Liver (tissue), 9 donors: Measurements from ENCODE around the gene SCYL3. TPM values are rescaled to one million over a fixed set of nuclear protein-coding genes. Genes with fewer than 3 reads are reported as not detected.

Experiments
- DNase-seq: peaks from one replicate; pipeline ENCODE4 v3.0.0-alpha.2; 2017; ENCODE audit warnings: low spot score
- H3K27ac ChIP-seq, 2 donors: one replicate each; pipeline ENCODE4 v1.7.0; 2013; ENCODE audit warnings: inconsistent platforms in 2 of 2, low read length in 2 of 2, control low read depth in 1 of 2, low read depth in 1 of 2, mild to moderate bottlenecking in 1 of 2
- H3K27me3 ChIP-seq, 4 donors: one replicate each; pipeline versions ENCODE4 v1.6.1 to v1.7.0; 2013; ENCODE audit warnings: low read length in 3 of 4, inconsistent platforms in 1 of 4, mild to moderate bottlenecking in 1 of 4, moderate library complexity in 1 of 4; ENCODE audit not compliant: control insufficient read depth in 4 of 4, insufficient read depth in 4 of 4
- H3K36me3 ChIP-seq, 4 donors: one replicate each; pipeline versions ENCODE4 v1.6.1 to v1.7.0; 2013; ENCODE audit warnings: low read length in 3 of 4, mild to moderate bottlenecking in 3 of 4, low read depth in 1 of 4, moderate library complexity in 1 of 4; ENCODE audit not compliant: control insufficient read depth in 4 of 4, insufficient read depth in 3 of 4
- H3K4me1 ChIP-seq, 4 donors: one replicate each; pipeline versions ENCODE4 v1.6.1 to v1.7.0; 2013; ENCODE audit warnings: low read length in 3 of 4, mild to moderate bottlenecking in 3 of 4, moderate library complexity in 1 of 4; ENCODE audit not compliant: control insufficient read depth in 4 of 4, insufficient read depth in 4 of 4
- H3K4me3 ChIP-seq, 3 donors: one replicate each; pipeline versions ENCODE4 v1.6.1 to v1.7.0; 2013; ENCODE audit warnings: low read length in 3 of 3, control low read depth in 1 of 3, low read depth in 1 of 3, mild to moderate bottlenecking in 1 of 3
- H3K9ac ChIP-seq, 2 donors: one replicate each; pipeline ENCODE4 v1.7.0; 2013; ENCODE audit warnings: low read length in 2 of 2, mild to moderate bottlenecking in 2 of 2, moderate library complexity in 2 of 2, control low read depth in 1 of 2, low read depth in 1 of 2
- H3K9me3 ChIP-seq, 4 donors: one replicate each; pipeline versions ENCODE4 v1.6.1 to v1.7.0; 2013; ENCODE audit warnings: low read length in 3 of 4; ENCODE audit not compliant: control insufficient read depth in 4 of 4
- CTCF ChIP-seq: fragments of 150-350 bp; IDR thresholded peaks from 2 replicates; pipeline ENCODE4 v1.5.1; 2017; ENCODE audit warnings: improper control_type of control experiment, low read depth, low read length; ENCODE audit not compliant: missing input control
- EGR1 ChIP-seq, 2 donors: IDR thresholded peaks; 2 replicates each; pipeline ENCODE4 v1.6.1; 2016 to 2018; ENCODE audit warnings: antibody characterized with exemption in 2 of 2, low read depth in 2 of 2
- FOXA1 ChIP-seq: IDR thresholded peaks from 2 replicates; pipeline ENCODE4 v1.6.1; 2016; ENCODE audit warnings: antibody characterized with exemption
- FOXA2 ChIP-seq: IDR thresholded peaks from 2 replicates; pipeline ENCODE4 v1.6.1; 2016; ENCODE audit warnings: antibody characterized with exemption
- GABPA ChIP-seq, 2 donors: IDR thresholded peaks in 1 of 2; conservative IDR thresholded peaks in 1 of 2; 2 replicates each; pipeline ENCODE4 v1.6.1; 2016; ENCODE audit warnings: antibody characterized with exemption in 2 of 2, mild to moderate bottlenecking in 1 of 2, moderate library complexity in 1 of 2
- HNF4A ChIP-seq, 2 donors: conservative IDR thresholded peaks; 2 replicates each; pipeline ENCODE4 v1.6.1; 2016; ENCODE audit warnings: antibody characterized with exemption in 2 of 2, mild to moderate bottlenecking in 2 of 2
- HNF4G ChIP-seq: IDR thresholded peaks from 2 replicates; pipeline ENCODE4 v1.6.1; 2016; ENCODE audit warnings: antibody characterized with exemption
- JUND ChIP-seq, 2 donors: IDR thresholded peaks; 2 replicates each; pipeline ENCODE4 v1.6.1; 2016; ENCODE audit warnings: antibody characterized with exemption in 2 of 2
- MAX ChIP-seq: IDR thresholded peaks from 2 replicates; pipeline ENCODE4 v1.6.1; 2016; ENCODE audit warnings: antibody characterized with exemption
- NR2F2 ChIP-seq: IDR thresholded peaks from 2 replicates; pipeline ENCODE4 v1.6.1; 2016; ENCODE audit warnings: antibody characterized with exemption
- RAD21 ChIP-seq, 2 donors: IDR thresholded peaks; 2 replicates each; pipeline ENCODE4 v1.6.1; 2016; ENCODE audit warnings: antibody characterized with exemption in 2 of 2, mild to moderate bottlenecking in 2 of 2
- REST ChIP-seq: IDR thresholded peaks from 2 replicates; pipeline ENCODE4 v1.6.1; 2016; ENCODE audit warnings: antibody characterized with exemption, mild to moderate bottlenecking
- RXRA ChIP-seq, 2 donors: IDR thresholded peaks; 2 replicates each; pipeline ENCODE4 v1.6.1; 2017 to 2018; ENCODE audit warnings: antibody characterized with exemption in 2 of 2, mild to moderate bottlenecking in 1 of 2
- SP1 ChIP-seq: IDR thresholded peaks from 2 replicates; pipeline ENCODE4 v1.6.1; 2018; ENCODE audit warnings: antibody characterized with exemption, mild to moderate bottlenecking
- TAF1 ChIP-seq: conservative IDR thresholded peaks from 2 replicates; pipeline ENCODE4 v1.6.1; 2016; ENCODE audit warnings: antibody characterized with exemption, mild to moderate bottlenecking
- YY1 ChIP-seq: IDR thresholded peaks from 2 replicates; pipeline ENCODE4 v1.6.1; 2016; ENCODE audit warnings: antibody characterized with exemption, mild to moderate bottlenecking
- ZBTB33 ChIP-seq: IDR thresholded peaks from 2 replicates; pipeline ENCODE4 v1.6.1; 2016; ENCODE audit warnings: antibody characterized with exemption
- WGBS: extraction: QIAGEN DNeasy Blood & Tissue Kit; methylation state at CpG from one replicate; pipeline ENCODE4 v1.1.7; 2013; 5-methylcytosine and 5-hydroxymethylcytosine counted together
- polyA plus RNA-seq, 2 donors: library from polyadenylated mRNA; stranded (reverse) in 1 of 2; unstranded in 1 of 2; fragments of 200-250 nt in 1 of 2; fragments of >200 nt in 1 of 2; fragmentation: Nextera tagmentation in 1 of 2; extraction: Ambion mirVana in 1 of 2; gene quantifications; one replicate each; pipeline versions ENCODE4 v1.2.1 to v1.2.3, GENCODE V29; 2013 to 2015
- total RNA-seq, 2 donors: library from RNA; depleted of rRNA; stranded (reverse); fragments of >200 nt; gene quantifications; one replicate each; pipeline ENCODE4 v1.2.3, GENCODE V29; 2014
- donor health status: healthy.
- donor health status: healthy.
- donor health status: healthy.
- donor health status: healthy.
- donor health status: healthy.

SCYL3 gene
- total and polyA plus RNA-seq, 4 donors: 4.0 to 12.2 (median 6.1) TPM

- no peak for TF ChIP-seq CTCF
- TF ChIP-seq NR2F2: no peak
- no peak for TF ChIP-seq HNF4A (conservative IDR thresholded peaks at IDR 0.05)
- no peak for TF ChIP-seq REST
- no peak for TF ChIP-seq FOXA2
- TF ChIP-seq MAX: no peak
- TF ChIP-seq JUND (IDR thresholded peaks at IDR 0.05): no peak
- no peak for TF ChIP-seq GABPA (IDR thresholded peaks at IDR 0.05 in 1 of 2, conservative IDR thresholded peaks at IDR 0.05 in 1 of 2)
- TF ChIP-seq RXRA (IDR thresholded peaks at IDR 0.05): no peak
- TF ChIP-seq HNF4G: no peak
- Histone ChIP-seq H3K9me3 (no peaks in the 10 kb centered on the region), H3K27ac (no peak overlapping the region), H3K4me1 (no peaks in the 10 kb centered on the region), H3K9ac (no peak overlapping the region), H3K4me3 (no peak overlapping the region), H3K36me3 (no peaks in the 10 kb centered on the region), H3K27me3 (no peaks in the 10 kb centered on the region)
- 98% methylated on average over 4 of the region's 4 CpGs for WGBS
- DNase-seq: no peak
These were observed 27.4 kb upstream of the SCYL3 start for GRCh38 chr1:169921080-169921479.

- Histone ChIP-seq H3K4me3 (no peak overlapping the region), H3K27me3 (no peaks in the 10 kb centered on the region), H3K27ac (no peak overlapping the region), H3K9me3 (no peaks in the 10 kb centered on the region), H3K4me1 (no peaks in the 10 kb centered on the region), H3K36me3 (no peaks in the 10 kb centered on the region), H3K9ac (no peak overlapping the region)
- 96% methylated on average over 1 of the region's 1 CpG for WGBS
- DNase-seq: no peak
- TF ChIP-seq RXRA (IDR thresholded peaks at IDR 0.05): no peak
- no peak for TF ChIP-seq REST
- TF ChIP-seq JUND (IDR thresholded peaks at IDR 0.05): no peak
- no peak for TF ChIP-seq HNF4A (conservative IDR thresholded peaks at IDR 0.05)
- no peak for TF ChIP-seq RAD21 (IDR thresholded peaks at IDR 0.05)
- TF ChIP-seq CTCF: no peak
- TF ChIP-seq GABPA (IDR thresholded peaks at IDR 0.05 in 1 of 2, conservative IDR thresholded peaks at IDR 0.05 in 1 of 2): no peak
- no peak for TF ChIP-seq FOXA1
- TF ChIP-seq FOXA2: no peak
- TF ChIP-seq EGR1 (IDR thresholded peaks at IDR 0.05; ENCODE audit: low read depth in 2 of 2): no peak
- no peak for TF ChIP-seq MAX
- no peak for TF ChIP-seq YY1
- TF ChIP-seq TAF1: no peak
- no peak for TF ChIP-seq SP1
- TF ChIP-seq ZBTB33: no peak
These were observed 25.2 kb upstream of the SCYL3 start for GRCh38 chr1:169918927-169919326.
